GM11168 (cell line): Measurements from ENCODE around the gene CENPS.
"Not testable (repeated sequence)": the region's sequence is repeated elsewhere in the genome, so short reads cannot be mapped to it uniquely, and the experiment has no call there.

Experiments
- in situ Hi-C: fragments of 300-500 bp; cut with MboI; formaldehyde crosslinking; loops from one replicate; pipeline ENCODE4 v1.12.0; 2022; ENCODE audit warnings: low sequenced_read_pairs; ENCODE audit not compliant: unreplicated experiment

CENPS gene

DNA sequence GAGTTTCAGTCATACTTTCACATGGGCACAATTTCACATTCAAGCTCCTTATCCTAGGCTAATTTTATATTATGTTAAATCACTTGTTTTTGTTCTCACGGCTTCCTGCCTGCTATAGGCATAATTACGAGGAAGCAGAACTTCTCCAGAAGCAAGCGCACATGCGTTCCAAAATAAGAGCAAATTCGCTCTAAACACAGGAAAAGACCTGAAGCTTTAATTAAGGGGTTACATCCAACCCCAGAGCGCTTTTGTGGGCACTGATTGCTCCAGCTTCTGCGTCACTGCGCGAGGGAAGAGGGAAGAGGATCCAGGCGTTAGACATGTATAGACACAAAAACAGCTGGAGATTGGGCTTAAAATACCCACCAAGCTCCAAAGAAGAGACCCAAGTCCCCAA lies 19.5 kb downstream of the CENPS start, which contains the start of gene CORT:
Gene CORT (plus strand): TSS at position 281 of the 400 bp plus-strand sequence. CDS start 193 bp downstream, outside the sequence.
- in situ Hi-C loops, result no loop called here

- in situ Hi-C loops, result no loop called here
Observed at GRCh38 chr1:10450156-10450814, 20.1 kb downstream of the CENPS start.

DNA sequence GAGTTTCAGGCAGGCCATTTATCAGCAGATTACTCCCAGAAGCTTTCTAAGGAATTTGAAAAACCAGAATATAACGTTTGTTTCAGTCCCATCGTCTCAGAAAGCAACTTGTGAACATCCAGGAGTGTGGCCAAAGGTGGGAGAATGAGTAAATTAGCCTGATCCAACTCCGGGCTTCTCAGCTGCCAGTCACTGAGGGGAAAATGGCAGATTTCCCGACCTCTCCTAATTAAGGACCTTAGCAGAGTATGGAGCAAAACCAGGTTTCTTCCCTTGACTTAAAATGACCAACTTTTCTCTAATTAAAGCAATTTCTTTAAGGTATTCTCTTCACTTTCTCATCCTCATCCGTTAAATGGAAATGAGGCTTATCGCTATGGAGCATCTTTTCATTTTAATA lies 20.6 kb downstream of the CENPS start:
- in situ Hi-C loops, result no loop called here

- in situ Hi-C loops, result no loop called here
Observed at GRCh38 chr1:10451287-10451686, 21.1 kb downstream of the CENPS start.

- in situ Hi-C loops, result no loop called here
Observed at GRCh38 chr1:10456048-10456447, 25.8 kb downstream of the CENPS start.

GRCh38 chr1:10456661-10457060 lies 26.4 kb downstream of the CENPS start:
- in situ Hi-C loops, result no loop called here

DNA sequence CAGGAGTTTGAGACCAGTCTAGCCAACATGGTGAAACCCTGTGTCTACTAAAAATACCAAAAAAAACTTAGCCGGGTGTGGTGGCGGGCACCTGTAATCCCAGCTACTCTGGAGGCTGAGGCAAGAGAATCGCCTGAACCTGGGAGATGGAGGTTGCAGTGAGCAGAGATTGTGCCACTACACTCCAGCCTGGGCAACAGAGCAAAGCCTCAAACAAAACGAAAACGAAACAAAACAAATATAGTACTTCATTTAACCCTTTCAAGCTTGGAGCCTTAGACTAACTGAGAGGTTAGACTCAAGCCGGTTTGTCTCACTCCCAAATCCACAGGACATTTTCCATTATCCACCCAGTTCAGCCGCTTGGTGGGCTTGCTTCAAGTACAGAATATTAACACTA lies 27.2 kb downstream of the CENPS start:
- in situ Hi-C loops, result not testable (repeated sequence)

- in situ Hi-C loops, result no loop called here
Observed at GRCh38 chr1:10457875-10458274, 27.6 kb downstream of the CENPS start.

GRCh38 chr1:10459184-10459583 lies 29.0 kb downstream of the CENPS start:
- in situ Hi-C loops, result no loop called here

DNA sequence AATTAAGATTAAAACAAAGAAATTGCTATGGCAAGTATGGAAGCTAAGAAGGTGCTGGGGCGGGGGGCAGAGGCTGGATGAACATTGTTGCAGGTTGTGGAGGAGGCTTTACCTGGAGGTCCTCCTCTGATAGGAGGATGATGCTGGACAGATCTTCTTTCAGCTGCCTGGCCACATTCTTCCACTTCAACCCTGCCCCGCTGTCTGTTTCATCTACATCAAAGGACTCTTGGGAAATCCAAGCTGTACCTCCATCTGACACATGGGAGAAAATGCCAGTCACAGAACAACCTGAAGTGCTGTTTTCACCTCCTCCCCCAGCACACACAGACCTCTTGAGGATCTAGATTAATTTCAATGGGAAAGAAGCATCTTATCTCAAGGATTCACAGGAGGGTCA lies 36.8 kb downstream of the CENPS start:
- in situ Hi-C loops, result no loop called here

DNA sequence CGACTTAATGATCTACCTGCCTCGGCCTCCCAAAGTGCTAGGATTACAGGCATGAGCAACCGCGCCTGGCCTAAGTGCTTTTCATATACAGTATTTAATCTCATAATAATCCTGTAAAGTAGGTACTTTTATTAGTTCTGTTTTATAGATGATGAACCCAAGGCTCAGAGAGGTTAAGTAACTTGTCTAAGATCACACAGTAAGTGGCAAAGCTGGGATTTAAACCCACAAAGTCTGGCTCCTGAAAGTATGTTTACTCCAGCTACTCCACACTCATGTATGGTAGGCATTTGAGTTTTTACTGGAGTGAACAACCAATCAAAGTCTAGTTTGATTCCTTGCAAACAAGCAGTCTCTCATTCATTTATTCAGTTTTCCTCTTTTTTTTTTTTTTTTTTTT lies 39.8 kb downstream of the CENPS start:
- in situ Hi-C loops, result no loop called here

DNA sequence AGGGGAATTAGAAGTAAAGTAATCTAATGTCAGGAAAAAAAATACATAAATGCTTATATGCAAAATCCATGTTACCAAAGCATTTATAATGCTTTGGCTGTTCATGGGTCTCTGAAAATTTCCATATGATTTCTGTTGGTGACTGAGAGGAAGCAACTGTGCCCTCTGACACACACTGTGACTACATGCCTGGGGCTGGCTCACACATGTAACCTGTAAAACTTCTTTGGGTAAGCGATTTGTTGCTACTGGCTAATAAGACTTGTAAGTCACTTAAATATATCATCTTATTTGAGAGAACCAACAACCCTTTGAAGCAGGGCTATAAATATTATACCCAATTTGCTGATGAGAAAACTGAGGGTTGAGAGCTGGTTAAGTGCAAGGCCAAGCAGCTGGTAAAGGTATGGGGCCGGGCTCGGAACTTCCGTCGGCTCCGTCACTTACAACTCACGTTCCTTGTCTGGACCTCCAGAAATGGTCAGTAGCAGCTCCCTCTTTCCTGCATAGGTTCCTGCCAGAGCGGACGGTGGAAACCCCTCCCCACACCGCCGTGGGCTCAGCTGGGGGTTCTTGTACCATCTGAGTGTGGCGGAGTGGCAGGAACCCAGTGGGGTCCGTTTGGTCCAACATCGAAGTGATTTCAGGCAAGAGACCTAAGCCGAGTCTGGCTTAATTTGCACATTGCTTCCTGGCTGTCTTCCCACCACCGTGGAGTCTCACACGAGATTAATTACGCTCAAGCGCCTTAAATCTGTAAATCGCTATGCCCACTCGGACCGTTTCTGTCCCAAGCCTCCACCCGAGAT lies 41.4 kb downstream of the CENPS start:
- in situ Hi-C loops, result no loop called here

DNA sequence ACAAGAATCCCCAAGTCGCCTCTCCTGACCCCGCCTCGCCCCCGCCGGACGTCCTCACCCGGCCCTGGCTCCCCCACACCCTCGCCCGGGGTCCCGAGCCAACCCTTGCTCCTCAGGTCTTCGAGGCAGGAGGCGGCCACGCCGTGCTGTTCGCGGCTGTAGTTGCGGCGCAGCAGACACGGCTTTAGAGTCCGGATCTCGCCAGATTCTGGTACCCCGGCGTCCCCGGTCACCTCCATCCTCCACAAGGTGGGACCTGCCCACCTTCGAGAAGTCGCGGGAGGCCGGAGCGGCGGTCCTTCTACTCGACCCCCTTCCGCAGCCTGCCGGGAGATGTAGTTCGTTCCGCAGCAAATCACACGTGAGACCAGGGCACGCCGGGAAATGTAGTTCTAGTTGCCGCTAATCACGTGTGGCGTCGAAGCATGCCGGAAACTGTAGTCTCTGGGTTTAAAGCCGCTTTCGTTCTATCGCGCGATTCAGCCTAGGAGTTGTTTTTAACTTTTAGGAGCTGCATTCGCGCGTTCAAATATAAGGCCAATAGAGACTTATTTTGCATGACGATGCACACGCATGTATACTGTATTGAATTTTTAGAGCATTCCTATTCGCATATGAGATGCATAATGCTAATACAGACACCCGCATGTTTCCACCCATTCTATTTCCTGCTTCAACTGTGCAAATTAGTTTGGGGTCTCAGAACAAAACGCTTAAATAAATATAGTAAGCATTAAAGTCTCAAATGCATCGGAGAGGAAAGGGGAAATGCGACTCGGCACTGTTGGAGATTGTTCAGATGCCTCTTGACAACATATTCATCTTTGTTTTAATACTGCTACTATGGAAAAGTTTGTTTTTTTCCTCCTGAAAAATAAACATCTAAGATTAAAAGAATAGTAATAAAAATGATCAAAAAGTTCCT lies 42.2 kb downstream of the CENPS start, which contains the start of gene DFFA:
Gene DFFA (minus strand): TSS at position 310 of the 925 bp plus-strand sequence. CDS start 71 bp downstream, at position 239.
- in situ Hi-C loops, result no loop called here

GRCh38 chr1:10473145-10473765 lies 43.0 kb downstream of the CENPS start:
- in situ Hi-C loops, result no loop called here

DNA sequence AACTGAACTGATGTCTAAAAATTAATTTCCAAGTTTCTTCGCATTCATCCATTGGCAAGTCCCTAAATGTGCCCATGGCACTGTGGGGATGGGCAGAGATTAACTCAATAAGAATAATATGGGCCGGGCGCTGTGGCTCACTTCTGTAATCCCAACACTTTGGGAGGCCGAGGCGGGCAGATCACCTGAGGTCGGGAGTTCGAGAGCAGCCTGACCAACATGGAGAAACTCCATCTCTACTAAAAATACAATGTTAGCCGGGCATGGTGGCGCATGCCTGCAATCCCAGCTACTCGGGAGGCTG lies 44.0 kb downstream of the CENPS start:
- in situ Hi-C loops, result not testable (repeated sequence)

GRCh38 chr1:10474613-10475507 lies 44.6 kb downstream of the CENPS start, which contains the start of gene PEX14:
PEX14 (plus strand) TSS chr1:10474950; CDS start chr1:10474967, 17 bp downstream.
- in situ Hi-C loops, result no loop called here

DNA sequence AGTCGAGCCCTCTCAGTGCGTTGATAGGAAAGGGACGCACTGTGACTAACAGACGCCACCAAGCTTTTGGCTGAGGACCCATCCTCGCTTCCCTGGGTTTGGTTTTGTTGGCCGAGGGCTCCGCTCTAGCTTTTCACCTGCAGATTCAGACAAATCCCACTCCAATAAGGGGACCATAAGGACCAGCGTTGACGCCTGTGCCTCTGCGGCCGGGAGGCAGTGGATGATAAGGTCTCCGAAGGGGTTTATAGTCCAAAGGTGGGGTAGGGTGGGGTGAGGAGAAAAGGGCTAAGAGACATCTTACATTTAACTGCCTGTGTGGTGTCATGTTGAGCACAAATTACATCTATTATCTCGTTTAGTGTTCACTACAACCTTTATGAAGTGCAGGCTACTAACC lies 45.3 kb downstream of the CENPS start:
- in situ Hi-C loops, result no loop called here

GRCh38 chr1:10479296-10479695 lies 49.1 kb downstream of the CENPS start:
- in situ Hi-C loops, result no loop called here

- in situ Hi-C loops, result no loop called here
Observed at GRCh38 chr1:10480614-10481013, 50.4 kb downstream of the CENPS start.
